ENCODE data around the gene RIOX2. TPM values are rescaled to one million over a fixed set of nuclear protein-coding genes. Genes with fewer than 3 reads are reported as not detected.

RIOX2 gene
- total RNA-seq, 1 donor from 2014 or later = 13.4 TPM

GRCh38 chr3:97940034-97940433, 32.2 kb downstream of the RIOX2 start:
- peaks cover 17% of the 10 kb centered on the region for H3K36me3 Mint-ChIP-seq (ENCODE audit: low read depth, unreplicated experiment)
- no peaks in the 10 kb centered on the region for H3K9me3 Mint-ChIP-seq (ENCODE audit: unreplicated experiment)
- DNase-seq (ENCODE audit: low spot score) = no peak
- H3K27ac Mint-ChIP-seq (ENCODE audit: unreplicated experiment) = no peak overlapping the region
- no peak for TF ChIP-seq CTCF (IDR thresholded peaks at IDR 0.05; ENCODE audit: unreplicated experiment)
- H3K4me3 Mint-ChIP-seq (ENCODE audit: unreplicated experiment) = no peak overlapping the region
- no peaks in the 10 kb centered on the region for H3K4me1 Mint-ChIP-seq (ENCODE audit: unreplicated experiment)
- H3K27me3 Mint-ChIP-seq (ENCODE audit: unreplicated experiment) = no peaks in the 10 kb centered on the region

- Mint-ChIP-seq H3K4me1 (ENCODE audit: unreplicated experiment) (no peaks in the 10 kb centered on the region), H3K36me3 (ENCODE audit: low read depth, unreplicated experiment) (peaks cover 17% of the 10 kb centered on the region), H3K4me3 (ENCODE audit: unreplicated experiment) (no peak overlapping the region), H3K9me3 (ENCODE audit: unreplicated experiment) (no peaks in the 10 kb centered on the region), H3K27me3 (ENCODE audit: unreplicated experiment) (no peaks in the 10 kb centered on the region), H3K27ac (ENCODE audit: unreplicated experiment) (no peak overlapping the region)
- TF ChIP-seq CTCF (IDR thresholded peaks at IDR 0.05; ENCODE audit: unreplicated experiment) = no peak
- no peak for DNase-seq (ENCODE audit: low spot score)
Measured at GRCh38 chr3:97939401-97939800, 32.8 kb downstream of the RIOX2 start.

GRCh38 chr3:97938444-97938843, 33.8 kb downstream of the RIOX2 start:
- no peak overlapping the region for H3K27ac Mint-ChIP-seq (ENCODE audit: unreplicated experiment)
- DNase-seq (ENCODE audit: low spot score) = no peak
- H3K36me3 Mint-ChIP-seq (ENCODE audit: low read depth, unreplicated experiment) = peaks cover 16% of the 10 kb centered on the region
- no peaks in the 10 kb centered on the region for H3K27me3 Mint-ChIP-seq (ENCODE audit: unreplicated experiment)
- TF ChIP-seq CTCF (IDR thresholded peaks at IDR 0.05; ENCODE audit: unreplicated experiment) = no peak
- H3K4me3 Mint-ChIP-seq (ENCODE audit: unreplicated experiment) = peak overlapping the region; percentile 45
- no peaks in the 10 kb centered on the region for H3K9me3 Mint-ChIP-seq (ENCODE audit: unreplicated experiment)
- H3K4me1 Mint-ChIP-seq (ENCODE audit: unreplicated experiment) = no peaks in the 10 kb centered on the region

GRCh38 chr3:97937205-97937604, 35.0 kb downstream of the RIOX2 start:
- H3K27me3 Mint-ChIP-seq (ENCODE audit: unreplicated experiment) = no peaks in the 10 kb centered on the region
- TF ChIP-seq CTCF (IDR thresholded peaks at IDR 0.05; ENCODE audit: unreplicated experiment) = no peak
- no peak overlapping the region for H3K27ac Mint-ChIP-seq (ENCODE audit: unreplicated experiment)
- no peaks in the 10 kb centered on the region for H3K4me1 Mint-ChIP-seq (ENCODE audit: unreplicated experiment)
- no peaks in the 10 kb centered on the region for H3K9me3 Mint-ChIP-seq (ENCODE audit: unreplicated experiment)
- peaks cover 12% of the 10 kb centered on the region for H3K36me3 Mint-ChIP-seq (ENCODE audit: low read depth, unreplicated experiment)
- no peak overlapping the region for H3K4me3 Mint-ChIP-seq (ENCODE audit: unreplicated experiment)
- DNase-seq (ENCODE audit: low spot score) = no peak

- Mint-ChIP-seq H3K27ac (ENCODE audit: unreplicated experiment) (no peak overlapping the region), H3K4me3 (ENCODE audit: unreplicated experiment) (no peak overlapping the region), H3K4me1 (ENCODE audit: unreplicated experiment) (no peaks in the 10 kb centered on the region), H3K27me3 (ENCODE audit: unreplicated experiment) (no peaks in the 10 kb centered on the region), H3K9me3 (ENCODE audit: unreplicated experiment) (no peaks in the 10 kb centered on the region), H3K36me3 (ENCODE audit: low read depth, unreplicated experiment) (peaks cover 18% of the 10 kb centered on the region)
- DNase-seq (ENCODE audit: low spot score) = no peak
- no peak for TF ChIP-seq CTCF (IDR thresholded peaks at IDR 0.05; ENCODE audit: unreplicated experiment)
Measured at GRCh38 chr3:97935842-97936241, 36.4 kb downstream of the RIOX2 start.
